ENCODE results near the gene SLC35C1. TPM values are rescaled to one million over a fixed set of nuclear protein-coding genes. Genes with fewer than 3 reads are reported as not detected.

The SLC35C1 gene
- total and polyA plus RNA-seq, 2 experiments from 2014 or later, result 6.8 to 11.0 TPM

- no peak for TF ChIP-seq ZNF462 (CRISPR knock-in tag; IDR thresholded peaks at IDR 0.05)
- no peak for TF ChIP-seq CTCF (conservative IDR thresholded peaks at IDR 0.05; ENCODE audit: low read depth in 2 of 2)
- no peak for TF ChIP-seq EZH2phosphoT487 (IDR thresholded peaks at IDR 0.05; ENCODE audit: unreplicated experiment)
- no peak for TF ChIP-seq ETS1 (IDR thresholded peaks at IDR 0.05)
Measured at GRCh38 chr11:45827123-45827522, 22.2 kb downstream of the SLC35C1 start (continued).

GRCh38 chr11:45828996-45829395, 24.0 kb downstream of the SLC35C1 start:
- Histone ChIP-seq H3K79me2 (replicated peaks; ENCODE audit: insufficient read depth) (no peaks in the 10 kb centered on the region), H3K9me2 (ENCODE audit: insufficient read depth) (no peaks in the 10 kb centered on the region), H3K27ac (ENCODE audit: low read depth) (no peak overlapping the region), H2AFZ (no peak overlapping the region), H4K20me1 (replicated peaks; ENCODE audit: insufficient read depth) (no peaks in the 10 kb centered on the region), H3K36me3 (ENCODE audit: insufficient read depth) (no peaks in the 10 kb centered on the region), H3K4me1 (ENCODE audit: insufficient read depth) (peaks cover 8% of the 10 kb centered on the region; the same call in 1 of the 2 replicates), H3K4me3 (no peak overlapping the region), H3F3A (replicated peaks; ENCODE audit: low read depth) (no peaks in the 10 kb centered on the region), H3K27me3 (ENCODE audit: insufficient read depth) (no peaks in the 10 kb centered on the region), H3K4me2 (no peak overlapping the region)
- DNase-seq (ENCODE audit: low spot score) (no peak), ATAC-seq (no peak)
- Mint-ChIP-seq H3K4me3 (no peak overlapping the region), H3K4me1 (peaks cover 10% of the 10 kb centered on the region), H3K27me3 (ENCODE audit: insufficient read depth, low read depth, poor library complexity) (peaks cover 3% of the 10 kb centered on the region), H3K36me3 (ENCODE audit: low read depth) (no peaks in the 10 kb centered on the region; the same call in 2 of the 3 replicates), H3K9me3 (no peaks in the 10 kb centered on the region), H3K27ac (no peak overlapping the region)
- TF ChIP-seq NANOG (IDR thresholded peaks at IDR 0.05; ENCODE audit: borderline replicate concordance) (no peak), EZH2 (IDR thresholded peaks at IDR 0.05; ENCODE audit: low read depth, unreplicated experiment) (no peak)
